ENCODE results near the gene ANGPT4.

DNA sequence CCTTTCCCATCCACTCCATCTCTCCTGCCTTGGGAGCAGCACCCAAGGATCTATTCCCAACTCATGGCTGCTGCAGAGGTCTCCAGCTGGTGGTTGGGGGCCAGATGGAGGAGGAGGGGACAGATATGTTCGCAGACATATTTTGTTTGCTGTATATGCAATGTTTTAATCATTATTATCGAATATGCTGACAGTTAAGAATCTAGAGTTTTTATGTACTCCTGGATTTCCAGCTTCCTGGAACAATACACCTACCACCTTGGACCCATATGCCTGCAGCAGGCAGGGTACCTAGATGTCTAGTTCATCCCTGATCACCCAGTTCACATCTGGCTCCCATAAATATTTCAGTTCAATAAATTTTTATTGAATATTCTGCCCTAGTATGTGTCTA, 73.6 kb downstream of the ANGPT4 start:
- TF ChIP-seq ZNF24 (IDR thresholded peaks at IDR 0.05) (no peak), TAF1 (IDR thresholded peaks at IDR 0.05; ENCODE audit: borderline replicate concordance, low read depth, low read length) (no peak), MYB (IDR thresholded peaks at IDR 0.05; ENCODE audit: borderline replicate concordance, low read depth, low read length) (no peak), BHLHE40 (IDR thresholded peaks at IDR 0.05; ENCODE audit: borderline replicate concordance in 1 of 2, low read depth in 2 of 2, low read length in 1 of 2) (no peak), NRF1 (conservative IDR thresholded peaks at IDR 0.05; ENCODE audit: low read depth, low read length) (no peak)
